Pancreas (tissue), 10 donors: ENCODE results near the gene TSSC4. TPM values are rescaled to one million over a fixed set of nuclear protein-coding genes. Genes with fewer than 3 reads are reported as not detected.
A peak's percentile ranks its signal among the peaks of the same experiment; 100 is the strongest.

Source experiments
- ATAC-seq, 4 donors: fragments of 200-7000 bp; cut with Tn5 transposase; one replicate each; pipeline versions ENCODE4 v1.8.0 to v1.9.1; 2020; ENCODE audit warnings: mild to moderate bottlenecking in 4 of 4, moderate library complexity in 4 of 4
- DNase-seq, 6 donors: peaks; one replicate each; pipeline ENCODE4 v3.0.0-alpha.2; 2020
- FAIRE-seq: peaks from 2 replicates; lab custom pipeline; 2012; peaks lifted over from hg19 to GRCh38; lab: Jason Lieb, UNC
- H3K27ac ChIP-seq, 4 donors: fragments of 200-600 bp; sonication (generic); 1 replicate in 3 of 4; 2 replicates in 1 of 4; pipeline versions ENCODE4 v1.5.0 to v1.8.0; 2020
- H3K27me3 ChIP-seq, 4 donors: fragments of 200-600 bp; one replicate each; pipeline ENCODE4 v1.8.0; 2021
- H3K36me3 ChIP-seq, 3 donors: fragments of 200-600 bp; sonication (generic) in 1 of 3; one replicate each; pipeline versions ENCODE4 v1.5.0 to v1.8.0; 2020 to 2021
- H3K4me1 ChIP-seq, 3 donors: fragments of 200-600 bp; one replicate each; pipeline ENCODE4 v1.8.0; 2021
- H3K4me3 ChIP-seq, 4 donors: fragments of 200-600 bp; sonication (generic) in 2 of 4; one replicate each; pipeline versions ENCODE4 v1.5.0 to v1.8.0; 2020 to 2021
- H3K9me3 ChIP-seq, 4 donors: fragments of 200-600 bp; one replicate each; pipeline ENCODE4 v1.8.0; 2021
- WGBS, 2 donors: extraction: QIAGEN DNeasy Blood & Tissue Kit; methylation state at CpG; one replicate each; pipeline ENCODE4 v1.1.7; 2013; 5-methylcytosine and 5-hydroxymethylcytosine counted together
- intact Hi-C, 3 donors: fragments of 100-400 bp; cut with DNase I; formaldehyde crosslinking; loops; one replicate each; pipeline versions ENCODE4 v1.11.1 to v1.14.2; 2022
- polyA plus RNA-seq, 2 donors: library from polyadenylated mRNA; stranded (reverse); fragments of 200-250 nt; gene quantifications; one replicate each; pipeline ENCODE4 v1.2.3, GENCODE V29; 2013
- total RNA-seq, 6 donors: library from RNA; stranded (reverse); fragmentation: NEBNext Ultra II Directional in 4 of 6; extraction: Animal tissue kit (Norgen Biotek cat#: 25700) in 4 of 6; gene quantifications; one replicate each; pipeline versions ENCODE4 v1.2.1 to v1.2.4, GENCODE V29; 2021 to 2023
- TF ChIP-seq, protein P1 (sequence below), 4 donors: fragments of 200-600 bp; sonication (generic) in 3 of 4; IDR thresholded peaks; one replicate each; pipeline versions ENCODE4 v1.5.0 to v1.8.0; 2021; ENCODE audit warnings: antibody characterized with exemption in 4 of 4
- donor health status: healthy with polysubstance abuse.
- donor health status: DM: no; HTN: no; CAD: no; lungs with moderate emphysema.
- donor health status: DM: no; HTN: no; CAD: no.
- donor health status: control.
- donor health status: control.
- donor health status: Bipolar disorder and iron deficiency.
- donor health status: DM: yes; HTN: yes; CAD: no.
- donor health status: DM: no; HTN: no; CAD: no.
- donor health status: DM: no; HTN: no; CAD: no.
- donor health status: DM: yes; HTN: yes; CAD: no.

Gene TSSC4
- total and polyA plus RNA-seq, 8 donors: 16.8 to 60.0 (median 22.1) TPM

DNA sequence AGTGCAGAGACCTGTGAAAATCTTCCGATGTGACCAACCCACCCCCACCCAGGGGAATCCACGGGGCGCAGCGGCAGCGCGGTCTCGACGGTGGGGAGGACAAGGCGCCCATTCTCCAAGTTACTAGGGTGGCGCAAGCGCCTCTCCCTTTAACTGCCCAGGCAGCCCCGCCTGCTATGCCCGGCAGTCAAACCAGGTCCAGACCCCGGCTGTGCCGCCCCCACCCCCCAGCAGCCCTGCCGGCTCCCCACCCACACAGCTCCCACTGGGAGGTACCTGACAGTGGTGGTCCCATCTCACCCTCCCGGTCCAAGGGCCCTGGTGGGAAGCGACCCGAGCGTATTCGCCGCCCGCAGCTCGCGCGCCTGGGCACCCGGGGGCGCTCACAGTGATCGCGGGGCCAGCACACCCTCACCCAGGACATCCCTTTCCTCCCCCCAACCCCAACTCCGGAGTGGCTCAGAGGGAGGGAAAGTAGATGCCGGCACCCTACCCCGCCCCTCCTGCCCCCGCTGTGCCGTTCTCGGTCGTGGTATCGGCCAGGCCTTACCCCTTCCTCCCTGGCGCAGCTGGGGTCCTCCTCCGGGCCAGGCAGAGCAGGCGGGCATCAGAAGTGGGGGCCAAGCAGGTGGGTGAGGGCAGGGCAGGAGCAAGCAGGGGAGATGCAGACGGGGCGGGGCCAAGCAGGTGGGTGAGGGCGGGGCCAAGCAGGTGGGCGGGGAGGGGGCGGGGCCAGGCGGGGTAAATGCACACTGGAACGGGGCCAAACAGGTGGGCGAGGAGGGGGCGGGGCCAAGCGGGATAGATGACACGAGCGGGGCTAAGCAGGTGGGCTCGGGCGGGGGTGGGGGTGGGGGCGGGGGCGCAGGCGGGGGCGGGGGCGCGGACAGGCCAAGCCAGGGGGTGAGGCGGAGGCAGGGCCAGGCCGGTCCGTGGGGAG, 43.6 kb downstream of the TSSC4 start, which contains the start of gene TRPM5:
TRPM5 (minus strand) TSS at position 634 of the 940 bp plus-strand sequence. CDS start 21,478 bp downstream, outside the sequence.
- Histone ChIP-seq H3K4me1 (peaks cover 11 to 21% (median 12%) of the 10 kb centered on the region in 3 donors), H3K36me3 (no peaks in the 10 kb centered on the region), H3K4me3 (peak within 1 kb of the TSS; percentile 27 to 68 (median 52)), H3K9me3 (no peaks in the 10 kb centered on the region), H3K27me3 (no peaks in the 10 kb centered on the region), H3K27ac (peak within 1 kb of the TSS; percentile 34 to 76 (median 64))
- ATAC-seq: peak; percentile 44 to 52 (median 48)
- no peak for FAIRE-seq
- 9 to 10% methylated on average over 33 to 61 of the region's 64 CpGs for WGBS, 2 donors
- TF ChIP-seq, protein P1, sequence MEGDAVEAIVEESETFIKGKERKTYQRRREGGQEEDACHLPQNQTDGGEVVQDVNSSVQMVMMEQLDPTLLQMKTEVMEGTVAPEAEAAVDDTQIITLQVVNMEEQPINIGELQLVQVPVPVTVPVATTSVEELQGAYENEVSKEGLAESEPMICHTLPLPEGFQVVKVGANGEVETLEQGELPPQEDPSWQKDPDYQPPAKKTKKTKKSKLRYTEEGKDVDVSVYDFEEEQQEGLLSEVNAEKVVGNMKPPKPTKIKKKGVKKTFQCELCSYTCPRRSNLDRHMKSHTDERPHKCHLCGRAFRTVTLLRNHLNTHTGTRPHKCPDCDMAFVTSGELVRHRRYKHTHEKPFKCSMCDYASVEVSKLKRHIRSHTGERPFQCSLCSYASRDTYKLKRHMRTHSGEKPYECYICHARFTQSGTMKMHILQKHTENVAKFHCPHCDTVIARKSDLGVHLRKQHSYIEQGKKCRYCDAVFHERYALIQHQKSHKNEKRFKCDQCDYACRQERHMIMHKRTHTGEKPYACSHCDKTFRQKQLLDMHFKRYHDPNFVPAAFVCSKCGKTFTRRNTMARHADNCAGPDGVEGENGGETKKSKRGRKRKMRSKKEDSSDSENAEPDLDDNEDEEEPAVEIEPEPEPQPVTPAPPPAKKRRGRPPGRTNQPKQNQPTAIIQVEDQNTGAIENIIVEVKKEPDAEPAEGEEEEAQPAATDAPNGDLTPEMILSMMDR (IDR thresholded peaks at IDR 0.05): no peak
- intact Hi-C loops: no loop called here
- DNase-seq: peak in 5 of 6 donors; percentile 62 to 89 (median 72)

DNA sequence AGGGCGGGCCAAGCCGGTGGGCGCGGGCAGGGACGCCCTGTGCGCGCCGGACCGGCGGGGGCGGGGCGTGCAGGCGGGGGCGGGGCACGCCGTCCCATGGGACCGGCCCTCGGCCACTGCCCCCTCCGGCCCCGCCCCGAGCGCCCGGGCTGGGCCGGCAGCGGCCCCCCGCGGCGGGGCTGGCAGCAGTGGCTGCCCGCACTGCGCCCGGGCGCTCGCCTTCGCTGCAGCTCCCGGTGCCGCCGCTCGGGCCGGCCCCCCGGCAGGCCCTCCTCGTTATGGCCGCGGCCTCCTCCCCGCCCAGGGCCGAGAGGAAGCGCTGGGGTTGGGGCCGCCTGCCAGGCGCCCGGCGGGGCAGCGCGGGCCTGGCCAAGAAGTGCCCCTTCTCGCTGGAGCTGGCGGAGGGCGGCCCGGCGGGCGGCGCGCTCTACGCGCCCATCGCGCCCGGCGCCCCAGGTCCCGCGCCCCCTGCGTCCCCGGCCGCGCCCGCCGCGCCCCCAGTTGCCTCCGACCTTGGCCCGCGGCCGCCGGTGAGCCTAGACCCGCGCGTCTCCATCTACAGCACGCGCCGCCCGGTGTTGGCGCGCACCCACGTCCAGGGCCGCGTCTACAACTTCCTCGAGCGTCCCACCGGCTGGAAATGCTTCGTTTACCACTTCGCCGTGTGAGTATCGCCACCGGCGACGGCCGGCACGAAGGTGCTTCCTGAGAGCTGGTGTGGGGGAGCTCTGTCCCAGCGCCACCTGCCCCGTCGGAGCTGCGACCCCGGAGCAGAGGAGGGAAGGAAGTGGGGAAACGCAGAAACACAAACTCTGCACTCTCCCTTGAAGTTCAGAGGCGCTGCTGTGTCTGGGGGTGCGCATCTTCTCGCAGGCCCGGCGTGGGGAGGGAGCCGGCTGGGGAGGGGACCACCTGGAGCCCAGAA, 44.5 kb downstream of the TSSC4 start, which contains the start of gene KCNQ1:
KCNQ1 (plus strand) TSS at position 188 of the 925 bp plus-strand sequence; CDS start at position 279, 91 bp downstream.
- intact Hi-C loops: no loop called here
- no peaks in the 10 kb centered on the region for H3K36me3 ChIP-seq
- DNase-seq (peak; percentile 65 to 89 (median 82)), FAIRE-seq (no peak), ATAC-seq (peak; percentile 77 to 87 (median 80))
- peaks cover 11 to 21% (median 12%) of the 10 kb centered on the region in 3 donors for H3K4me1 ChIP-seq
- H3K4me3 ChIP-seq: peak within 1 kb of the TSS; percentile 27 to 68 (median 52)
- WGBS, 2 donors: 1 to 2% methylated on average over 57 to 114 of the region's 116 CpGs
- H3K27me3 ChIP-seq: no peaks in the 10 kb centered on the region
- no peaks in the 10 kb centered on the region for H3K9me3 ChIP-seq
- TF ChIP-seq, protein P1 (IDR thresholded peaks at IDR 0.05): no peak
- H3K27ac ChIP-seq: peak within 1 kb of the TSS; percentile 34 to 76 (median 64)

DNA sequence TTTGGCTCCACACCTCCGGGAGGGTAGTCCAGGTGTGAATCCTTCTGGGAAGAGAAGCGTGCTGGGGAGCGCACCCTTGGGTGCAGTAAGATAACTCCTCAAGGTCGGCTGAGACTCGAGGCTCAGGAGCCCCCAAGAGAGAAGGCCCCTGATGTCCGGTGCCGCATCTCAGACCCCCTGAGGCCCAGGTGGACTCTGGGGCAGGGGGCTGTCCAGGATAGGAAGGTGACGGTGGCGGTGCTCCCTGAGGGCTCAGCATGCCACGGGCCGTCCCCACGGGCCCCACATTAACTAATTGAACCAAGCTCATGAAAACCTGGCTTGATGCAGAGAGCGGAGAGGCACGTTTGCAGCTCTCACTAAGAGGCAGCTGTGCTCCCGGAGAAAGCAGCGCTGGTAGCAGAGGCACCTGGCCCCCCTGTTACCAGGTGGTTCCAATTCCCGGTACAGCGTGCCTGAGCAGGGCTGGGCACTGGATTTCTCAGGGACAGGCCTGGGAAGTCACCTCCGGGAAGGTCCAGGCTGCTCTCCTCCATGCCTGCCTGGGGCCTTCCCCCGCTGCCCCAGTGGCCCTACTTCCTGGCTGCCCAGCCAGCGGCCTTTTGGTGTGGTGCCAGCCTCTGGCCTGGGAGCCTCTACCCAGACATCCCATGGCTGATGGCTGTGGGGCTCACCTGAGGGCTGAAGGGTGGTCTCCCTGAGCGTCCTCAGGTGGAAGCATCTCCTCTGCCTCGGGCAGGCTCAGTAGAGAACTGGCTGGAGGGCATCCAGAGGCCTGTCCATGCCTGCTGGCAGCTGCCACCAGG, 45.4 kb downstream of the TSSC4 start:
- intact Hi-C loops: no loop called here
- FAIRE-seq (no peak), ATAC-seq (peak; percentile 55 to 78 (median 71)), DNase-seq (peak; percentile 72 to 93 (median 84))
- H3K36me3 ChIP-seq: no peaks in the 10 kb centered on the region
- no peaks in the 10 kb centered on the region for H3K9me3 ChIP-seq
- 15 to 16% methylated on average over 22 to 23 of the region's 23 CpGs for WGBS, 2 donors
- peaks cover 11 to 21% (median 12%) of the 10 kb centered on the region in 3 donors for H3K4me1 ChIP-seq
- peak overlapping the region; percentile 34 to 76 (median 64) for H3K27ac ChIP-seq
- no peaks in the 10 kb centered on the region for H3K27me3 ChIP-seq
- peak overlapping the region; percentile 27 to 68 (median 52) for H3K4me3 ChIP-seq
- TF ChIP-seq, protein P1 (IDR thresholded peaks at IDR 0.05): no peak
